Panc1 (cell line): ENCODE results near the gene UBA1. TPM values are rescaled to one million over a fixed set of nuclear protein-coding genes. Genes with fewer than 3 reads are reported as not detected.

Experiments used
- ATAC-seq: fragments of 200-7000 bp; cut with Tn5 transposase; 2 replicates; pipeline ENCODE4 v1.9.1; 2020; ENCODE audit warnings: mild to moderate bottlenecking, moderate library complexity
- BruUV-seq: library from RNA; stranded (reverse); fragments of 400-500 nt; replicated peaks from 2 replicates; lab custom pipeline; 2021; lab: Mats Ljungman, UMichigan
- CTCF ChIA-PET: fragments of 300-600 bp; sonication (Branson Sonifier 250); formaldehyde crosslinking; loops from one replicate; lab custom pipeline; 2022; ENCODE audit warnings: antibody characterized with exemption; lab: Charles Lee
- POLR2A ChIA-PET: fragments of 300-600 bp; sonication (Branson Sonifier 250); formaldehyde crosslinking; loops from one replicate; lab custom pipeline; 2022; ENCODE audit warnings: antibody characterized with exemption; lab: Charles Lee
- DNase-seq: peaks from one replicate; pipeline ENCODE4 v3.0.0-alpha.2; 2010; ENCODE audit warnings: low read depth, low spot score
- H3K27ac ChIP-seq: 2 replicates; pipeline ENCODE4 v1.5.1; 2011; ENCODE audit warnings: mild to moderate bottlenecking, low read length, inconsistent platforms
- H3K27me3 ChIP-seq: fragments of 200-500 bp; sonication (Bioruptor generic); 2 replicates; pipeline ENCODE4 v1.6.0; 2014; ENCODE audit warnings: low read length, inconsistent platforms; ENCODE audit not compliant: control insufficient read depth, insufficient read depth
- H3K36me3 ChIP-seq: fragments of 200-500 bp; sonication (Bioruptor generic); 2 replicates; pipeline ENCODE4 v1.5.1; 2014; ENCODE audit warnings: inconsistent platforms, mild to moderate bottlenecking, low read length, moderate library complexity; ENCODE audit not compliant: control insufficient read depth, insufficient read depth
- H3K4me1 ChIP-seq: 2 replicates; pipeline ENCODE4 v1.5.1; 2011; ENCODE audit warnings: inconsistent platforms, mild to moderate bottlenecking, low read length, moderate library complexity; ENCODE audit not compliant: control insufficient read depth, insufficient read depth
- H3K4me3 ChIP-seq, 2 experiments: 2 replicates each; pipeline ENCODE4 v1.5.1; 2011 to 2012; ENCODE audit warnings: low read depth in 2 of 2, low read length in 2 of 2, mild to moderate bottlenecking in 2 of 2, inconsistent platforms in 1 of 2, moderate library complexity in 1 of 2
- H3K9me3 ChIP-seq: fragments of 200-500 bp; sonication (Bioruptor generic); 2 replicates; pipeline ENCODE4 v1.5.1; 2014; ENCODE audit warnings: low read depth, mild to moderate bottlenecking, inconsistent platforms, low read length, moderate library complexity; ENCODE audit not compliant: control insufficient read depth, insufficient read depth
- POLR2AphosphoS5 ChIP-seq: IDR thresholded peaks from 2 replicates; pipeline ENCODE4 v1.6.1; 2012; ENCODE audit warnings: mild to moderate bottlenecking, low read depth, low read length, moderate library complexity
- SIN3A ChIP-seq: IDR thresholded peaks from 2 replicates; pipeline ENCODE4 v1.6.1; 2012; ENCODE audit warnings: low read depth, mild to moderate bottlenecking, low read length, moderate library complexity, borderline replicate concordance; ENCODE audit not compliant: insufficient read depth
- TCF7L2 ChIP-seq: IDR thresholded peaks from 2 replicates; pipeline ENCODE4 v1.6.1; 2011; ENCODE audit warnings: mild to moderate bottlenecking, low read depth, low read length, inconsistent platforms
- in situ Hi-C: cut with HindIII; loops from 2 replicates; pipeline ENCODE4 v1.10.0; 2016; ENCODE audit warnings: low sequenced_read_pairs, low pct_unique_long_range_greater_than_20kb
- intact Hi-C: fragments of 100-400 bp; cut with micrococcal nuclease; formaldehyde crosslinking; loops from one replicate; pipeline ENCODE4 v1.10.0; 2022; ENCODE audit not compliant: unreplicated experiment
- total RNA-seq: library from RNA; stranded (reverse); gene quantifications from one replicate; pipeline ENCODE4 v1.2.1, GENCODE V29; 2021; ENCODE audit not compliant: unreplicated experiment
- TF ChIP-seq, protein P1 (sequence below): fragments of 450-650 bp; IDR thresholded peaks from 2 replicates; pipeline ENCODE4 v1.5.1; 2017; ENCODE audit warnings: mild to moderate bottlenecking
- TF ChIP-seq, protein P2 (sequence below), 2 experiments: IDR thresholded peaks; 2 replicates each; pipeline ENCODE4 v1.6.1; 2011 to 2012; ENCODE audit warnings: low read depth in 2 of 2, control low read depth in 1 of 2, low read length in 1 of 2, mild to moderate bottlenecking in 1 of 2, moderate library complexity in 1 of 2; ENCODE audit not compliant: insufficient read depth in 1 of 2

The UBA1 gene
- total RNA-seq, 1 experiment from 2014 or later, result 302 TPM

DNA sequence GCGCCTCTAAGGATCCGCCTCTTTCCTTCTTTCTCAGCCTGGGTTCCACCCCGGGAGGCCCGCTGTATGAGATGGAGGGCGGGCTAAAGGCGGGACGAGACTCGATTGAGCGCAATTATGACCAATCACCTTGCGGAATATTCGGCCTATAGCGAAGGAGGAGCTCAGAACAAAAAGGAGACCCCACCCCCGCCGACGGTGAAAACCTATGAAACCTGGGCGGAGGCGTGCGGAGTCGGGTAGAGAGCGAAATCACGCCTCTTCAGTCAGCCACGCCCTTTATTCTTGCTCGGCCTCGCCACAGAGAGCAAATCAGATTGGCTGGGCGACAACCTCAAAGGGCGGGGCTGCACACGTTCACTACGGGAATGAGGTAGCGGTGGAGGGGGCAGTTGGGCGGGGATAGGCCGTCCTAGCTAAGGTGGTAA lies 24.2 kb downstream of the UBA1 start:
- Histone ChIP-seq H3K4me3 (peak overlapping the region; percentile 89 to 90), H3K36me3 (no peaks in the 10 kb centered on the region; the same call in 1 of the 2 replicates), H3K4me1 (peaks cover 22% of the 10 kb centered on the region), H3K9me3 (no peaks in the 10 kb centered on the region), H3K27ac (peak overlapping the region; percentile 98), H3K27me3 (no peaks in the 10 kb centered on the region)
- in situ Hi-C loops (no loop called here), intact Hi-C loops (no loop called here)
- ChIA-PET CTCF (interaction anchor here (0.6 to 1.0 kb wide), 4 partner anchors 45 to 273 kb away, joined by 3 read pairs; no protein-coding TSS in a partner anchor), POLR2A (interaction anchor here (0.6 kb wide), 1 partner anchor 338 kb away, joined by 3 read pairs; no protein-coding TSS in a partner anchor)
- TF ChIP-seq, protein P1, sequence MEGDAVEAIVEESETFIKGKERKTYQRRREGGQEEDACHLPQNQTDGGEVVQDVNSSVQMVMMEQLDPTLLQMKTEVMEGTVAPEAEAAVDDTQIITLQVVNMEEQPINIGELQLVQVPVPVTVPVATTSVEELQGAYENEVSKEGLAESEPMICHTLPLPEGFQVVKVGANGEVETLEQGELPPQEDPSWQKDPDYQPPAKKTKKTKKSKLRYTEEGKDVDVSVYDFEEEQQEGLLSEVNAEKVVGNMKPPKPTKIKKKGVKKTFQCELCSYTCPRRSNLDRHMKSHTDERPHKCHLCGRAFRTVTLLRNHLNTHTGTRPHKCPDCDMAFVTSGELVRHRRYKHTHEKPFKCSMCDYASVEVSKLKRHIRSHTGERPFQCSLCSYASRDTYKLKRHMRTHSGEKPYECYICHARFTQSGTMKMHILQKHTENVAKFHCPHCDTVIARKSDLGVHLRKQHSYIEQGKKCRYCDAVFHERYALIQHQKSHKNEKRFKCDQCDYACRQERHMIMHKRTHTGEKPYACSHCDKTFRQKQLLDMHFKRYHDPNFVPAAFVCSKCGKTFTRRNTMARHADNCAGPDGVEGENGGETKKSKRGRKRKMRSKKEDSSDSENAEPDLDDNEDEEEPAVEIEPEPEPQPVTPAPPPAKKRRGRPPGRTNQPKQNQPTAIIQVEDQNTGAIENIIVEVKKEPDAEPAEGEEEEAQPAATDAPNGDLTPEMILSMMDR, result no peak
- TF ChIP-seq, protein P2, sequence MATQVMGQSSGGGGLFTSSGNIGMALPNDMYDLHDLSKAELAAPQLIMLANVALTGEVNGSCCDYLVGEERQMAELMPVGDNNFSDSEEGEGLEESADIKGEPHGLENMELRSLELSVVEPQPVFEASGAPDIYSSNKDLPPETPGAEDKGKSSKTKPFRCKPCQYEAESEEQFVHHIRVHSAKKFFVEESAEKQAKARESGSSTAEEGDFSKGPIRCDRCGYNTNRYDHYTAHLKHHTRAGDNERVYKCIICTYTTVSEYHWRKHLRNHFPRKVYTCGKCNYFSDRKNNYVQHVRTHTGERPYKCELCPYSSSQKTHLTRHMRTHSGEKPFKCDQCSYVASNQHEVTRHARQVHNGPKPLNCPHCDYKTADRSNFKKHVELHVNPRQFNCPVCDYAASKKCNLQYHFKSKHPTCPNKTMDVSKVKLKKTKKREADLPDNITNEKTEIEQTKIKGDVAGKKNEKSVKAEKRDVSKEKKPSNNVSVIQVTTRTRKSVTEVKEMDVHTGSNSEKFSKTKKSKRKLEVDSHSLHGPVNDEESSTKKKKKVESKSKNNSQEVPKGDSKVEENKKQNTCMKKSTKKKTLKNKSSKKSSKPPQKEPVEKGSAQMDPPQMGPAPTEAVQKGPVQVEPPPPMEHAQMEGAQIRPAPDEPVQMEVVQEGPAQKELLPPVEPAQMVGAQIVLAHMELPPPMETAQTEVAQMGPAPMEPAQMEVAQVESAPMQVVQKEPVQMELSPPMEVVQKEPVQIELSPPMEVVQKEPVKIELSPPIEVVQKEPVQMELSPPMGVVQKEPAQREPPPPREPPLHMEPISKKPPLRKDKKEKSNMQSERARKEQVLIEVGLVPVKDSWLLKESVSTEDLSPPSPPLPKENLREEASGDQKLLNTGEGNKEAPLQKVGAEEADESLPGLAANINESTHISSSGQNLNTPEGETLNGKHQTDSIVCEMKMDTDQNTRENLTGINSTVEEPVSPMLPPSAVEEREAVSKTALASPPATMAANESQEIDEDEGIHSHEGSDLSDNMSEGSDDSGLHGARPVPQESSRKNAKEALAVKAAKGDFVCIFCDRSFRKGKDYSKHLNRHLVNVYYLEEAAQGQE (IDR thresholded peaks at IDR 0.05; ENCODE audit: insufficient read depth in 1 of 2, low read depth in 2 of 2, low read length in 1 of 2), result no peak
- TF ChIP-seq POLR2AphosphoS5 (no peak; the same call in 1 of the 2 replicates), TCF7L2 (peak; percentile 84), SIN3A (no peak)
- DNase-seq (peak; percentile 97), ATAC-seq (peak; percentile 90)
- BruUV-seq, result no TSS peak

DNA sequence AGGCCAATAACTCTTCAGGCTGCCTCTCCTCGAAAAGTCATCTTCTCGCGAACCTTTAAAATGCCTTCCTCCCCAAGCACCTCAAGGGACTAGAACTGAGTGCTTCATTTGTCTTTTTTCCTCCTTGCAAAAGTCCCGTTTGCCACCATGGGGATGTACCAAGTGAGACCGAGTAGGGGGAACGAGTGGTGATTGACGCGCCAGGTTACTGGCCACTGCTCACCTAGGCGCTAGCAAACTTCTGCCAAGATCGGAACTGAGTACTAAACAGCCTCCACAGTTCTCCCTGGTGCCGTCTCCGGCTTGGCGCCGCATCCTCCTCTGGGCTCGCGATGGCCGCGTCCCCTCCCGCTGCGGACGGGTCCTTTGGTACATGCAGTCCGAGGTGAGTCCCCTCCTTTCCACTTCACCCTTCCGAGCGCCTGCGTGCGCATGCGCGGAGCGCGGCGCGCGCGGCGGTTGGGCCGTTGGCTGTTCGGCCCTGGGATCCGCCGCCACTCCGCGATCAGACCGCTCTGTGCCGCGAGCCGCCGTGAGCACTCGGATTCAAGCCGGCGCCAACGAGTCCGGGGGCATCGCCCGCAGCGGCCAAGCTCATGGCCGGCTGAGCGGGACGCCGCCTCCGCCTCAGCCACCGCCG lies 24.8 kb downstream of the UBA1 start, which contains the start of gene CDK16:
TSS of gene CDK16 (plus strand) at position 402 of the 640 bp plus-strand sequence. CDS start 4,877 bp downstream, outside the sequence.
- ChIA-PET CTCF (interaction anchor here (0.6 to 1.0 kb wide), 3 partner anchors 44 to 166 kb away, joined by 3 read pairs; no protein-coding TSS in a partner anchor), POLR2A (interaction anchor here (0.6 kb wide), 1 partner anchor 303 kb away, joined by 3 read pairs; no protein-coding TSS in a partner anchor)
- ATAC-seq, result peak; percentile 65
- peaks cover 22% of the 10 kb centered on the region for H3K4me1 ChIP-seq
- H3K36me3 ChIP-seq, result no peaks in the 10 kb centered on the region
- peak within 1 kb of the TSS; percentile 89 to 90 for H3K4me3 ChIP-seq
- DNase-seq, result no peak
- no peaks in the 10 kb centered on the region for H3K27me3 ChIP-seq
- BruUV-seq, result no TSS peak
- in situ Hi-C loops (no loop called here), intact Hi-C loops (no loop called here)
- TF ChIP-seq POLR2AphosphoS5, result peak; percentile 75
- TF ChIP-seq SIN3A, result 0 out of 2 replicates have a peak, but pooled peaks have one; percentile 2
- TF ChIP-seq, protein P1, result no peak
- peak within 1 kb of the TSS; percentile 98 for H3K27ac ChIP-seq
- no peaks in the 10 kb centered on the region for H3K9me3 ChIP-seq
